T-helper 2 cell treated with Interferon-gamma antibody and Interleukin-4, amounts not matched to agents 5 μg/mL and 100 μg/mL, for 36 hours (primary cell): ENCODE data around the gene GLI3.

ENCODE experiments used
- DNase-seq: peaks from one replicate; pipeline ENCODE4 v3.0.0; 2021; ENCODE audit warnings: low spot score
- H3K27ac Mint-ChIP-seq: one replicate; pipeline ENCODE4 v1.8.0; 2021; ENCODE audit warnings: mild to moderate bottlenecking, mixed read lengths
- H3K27me3 Mint-ChIP-seq: one replicate; pipeline ENCODE4 v1.8.0; 2021; ENCODE audit warnings: low read depth, mixed read lengths
- H3K36me3 Mint-ChIP-seq: one replicate; pipeline ENCODE4 v1.8.0; 2021; ENCODE audit warnings: low read depth, mixed read lengths
- H3K4me1 Mint-ChIP-seq: one replicate; pipeline ENCODE4 v1.8.0; 2021; ENCODE audit warnings: low read depth, mixed read lengths
- H3K4me3 Mint-ChIP-seq: one replicate; pipeline ENCODE4 v1.8.0; 2022; ENCODE audit warnings: mild to moderate bottlenecking, moderate library complexity, mixed read lengths
- H3K9me3 Mint-ChIP-seq: one replicate; pipeline ENCODE4 v1.8.0; 2021; ENCODE audit warnings: mixed read lengths

Gene GLI3

DNA sequence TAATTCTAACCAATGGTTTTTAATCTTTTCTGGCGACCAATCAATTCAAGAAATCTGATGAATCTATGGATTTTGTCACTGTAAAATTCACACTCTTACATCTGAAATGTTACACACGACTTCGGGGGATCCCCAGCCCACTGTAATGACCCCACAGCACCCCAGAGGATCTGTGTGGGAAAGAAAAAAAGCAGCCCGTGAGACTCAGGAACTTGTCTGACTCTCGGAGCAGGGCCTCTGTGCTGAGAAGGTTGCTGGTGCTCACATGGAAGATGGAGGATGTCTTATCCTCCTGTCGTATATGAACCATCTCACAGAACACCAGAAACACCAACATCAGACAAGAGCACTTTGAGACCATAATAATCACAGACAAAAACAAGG lies 305.8 kb downstream of the GLI3 start:
- DNase-seq = no peak
- Mint-ChIP-seq H3K9me3 (no peaks in the 10 kb centered on the region), H3K4me3 (no peak overlapping the region), H3K27me3 (peaks cover 15% of the 10 kb centered on the region), H3K4me1 (no peaks in the 10 kb centered on the region), H3K36me3 (no peaks in the 10 kb centered on the region), H3K27ac (no peak overlapping the region)

DNA sequence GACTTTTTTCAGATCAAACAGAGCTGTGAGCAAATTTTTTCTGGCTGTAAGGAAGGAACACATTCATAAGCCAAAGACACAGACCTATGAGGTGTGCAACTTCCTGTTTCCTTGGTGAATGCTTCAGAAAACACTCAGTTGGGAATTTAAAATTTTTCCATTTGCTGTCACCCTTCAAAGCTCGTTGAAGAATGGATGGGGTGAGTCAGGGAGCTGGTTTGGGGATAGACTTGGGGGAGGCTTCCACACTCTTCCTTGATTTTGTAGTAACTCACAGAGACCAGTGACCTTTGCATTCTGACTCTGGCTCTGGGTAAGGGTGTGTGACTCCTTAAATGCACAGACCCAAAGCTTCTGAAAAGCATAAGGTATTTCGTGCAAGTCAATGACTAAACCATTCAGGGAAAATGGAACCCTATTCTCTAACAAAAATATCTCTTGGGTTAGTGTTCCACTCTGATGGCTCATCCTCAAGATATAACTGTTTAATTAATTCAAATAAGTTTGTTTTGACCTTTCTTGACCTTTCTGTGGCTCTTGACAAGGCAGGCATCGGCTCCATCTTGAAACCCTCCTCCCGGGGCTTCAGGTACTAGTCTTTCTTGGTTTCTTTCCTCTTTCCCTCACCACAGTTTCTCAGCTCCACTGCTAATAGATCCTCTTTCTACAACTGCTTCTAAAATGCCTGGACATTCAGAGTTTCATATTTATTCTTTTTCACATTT lies 306.3 kb downstream of the GLI3 start:
- no peak for DNase-seq
- no peak overlapping the region for H3K27ac Mint-ChIP-seq
- H3K9me3 Mint-ChIP-seq = no peaks in the 10 kb centered on the region
- H3K4me1 Mint-ChIP-seq = no peaks in the 10 kb centered on the region
- H3K4me3 Mint-ChIP-seq = no peak overlapping the region
- H3K27me3 Mint-ChIP-seq = peaks cover 15% of the 10 kb centered on the region
- H3K36me3 Mint-ChIP-seq = no peaks in the 10 kb centered on the region

DNA sequence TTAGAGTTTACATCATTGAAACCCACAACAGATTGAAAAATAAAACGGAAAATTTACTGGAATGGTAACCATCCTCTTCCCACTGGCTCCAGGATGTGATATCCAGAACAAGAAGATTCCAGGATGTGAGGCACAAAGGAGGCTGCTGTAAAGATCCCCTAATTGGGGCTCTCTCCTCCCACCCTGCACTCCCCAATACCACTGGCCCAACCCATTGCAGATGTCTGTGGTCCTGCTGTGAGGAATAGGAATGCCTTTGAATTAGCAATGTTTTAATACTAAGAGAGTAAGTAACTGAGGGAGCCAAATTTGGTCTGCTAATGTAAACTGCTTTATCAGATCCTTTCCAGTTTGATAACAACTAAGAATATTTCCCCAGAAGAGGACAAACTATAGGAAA lies 308.2 kb downstream of the GLI3 start:
- Mint-ChIP-seq H3K4me3 (no peak overlapping the region), H3K27me3 (peaks cover 15% of the 10 kb centered on the region), H3K36me3 (no peaks in the 10 kb centered on the region), H3K4me1 (no peaks in the 10 kb centered on the region), H3K27ac (no peak overlapping the region), H3K9me3 (no peaks in the 10 kb centered on the region)
- DNase-seq = no peak

DNA sequence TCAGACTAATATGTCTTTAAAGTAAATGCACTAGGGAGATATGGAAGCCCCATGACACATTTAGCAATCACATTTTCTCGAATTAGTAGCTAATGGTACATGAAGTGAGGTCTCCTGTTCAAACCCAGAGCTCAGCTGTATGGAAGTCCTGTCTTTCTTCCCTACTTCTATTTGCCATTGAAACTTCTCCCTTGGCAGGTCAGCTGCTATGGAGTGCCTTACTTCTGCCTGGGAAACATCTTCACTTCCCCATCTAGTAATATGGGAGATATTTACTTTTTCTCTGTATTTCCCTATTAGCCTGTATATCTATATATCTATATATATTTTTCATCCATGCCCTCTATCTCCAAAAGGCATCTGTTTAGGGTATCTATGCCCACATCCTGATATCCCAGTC lies 308.8 kb downstream of the GLI3 start:
- DNase-seq = no peak
- Mint-ChIP-seq H3K36me3 (no peaks in the 10 kb centered on the region), H3K27ac (no peak overlapping the region), H3K9me3 (no peaks in the 10 kb centered on the region), H3K4me3 (no peak overlapping the region), H3K27me3 (peaks cover 15% of the 10 kb centered on the region), H3K4me1 (no peaks in the 10 kb centered on the region)

DNA sequence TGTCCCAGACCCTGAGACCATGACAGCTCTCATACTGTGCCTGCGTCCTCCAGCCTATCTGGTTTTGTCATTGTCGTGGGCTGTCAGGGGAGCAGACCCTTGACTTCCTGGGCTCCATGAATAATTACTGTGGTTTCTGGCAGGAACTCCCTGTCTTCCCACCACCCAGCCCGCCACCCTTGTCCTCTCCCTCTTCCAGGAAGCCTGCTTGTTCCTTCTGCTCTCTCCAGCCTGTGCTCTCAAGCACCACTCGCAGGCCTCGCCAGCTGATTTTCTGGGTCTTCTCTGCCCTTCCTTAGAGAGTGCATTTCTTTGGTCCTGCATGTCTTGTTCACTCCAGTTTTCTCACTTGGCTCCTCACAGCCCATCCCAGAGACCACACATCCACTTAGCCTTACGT lies 309.6 kb downstream of the GLI3 start:
- H3K4me3 Mint-ChIP-seq = no peak overlapping the region
- H3K27ac Mint-ChIP-seq = no peak overlapping the region
- no peak for DNase-seq
- no peaks in the 10 kb centered on the region for H3K4me1 Mint-ChIP-seq
- peaks cover 17% of the 10 kb centered on the region for H3K27me3 Mint-ChIP-seq
- no peaks in the 10 kb centered on the region for H3K9me3 Mint-ChIP-seq
- no peaks in the 10 kb centered on the region for H3K36me3 Mint-ChIP-seq

DNA sequence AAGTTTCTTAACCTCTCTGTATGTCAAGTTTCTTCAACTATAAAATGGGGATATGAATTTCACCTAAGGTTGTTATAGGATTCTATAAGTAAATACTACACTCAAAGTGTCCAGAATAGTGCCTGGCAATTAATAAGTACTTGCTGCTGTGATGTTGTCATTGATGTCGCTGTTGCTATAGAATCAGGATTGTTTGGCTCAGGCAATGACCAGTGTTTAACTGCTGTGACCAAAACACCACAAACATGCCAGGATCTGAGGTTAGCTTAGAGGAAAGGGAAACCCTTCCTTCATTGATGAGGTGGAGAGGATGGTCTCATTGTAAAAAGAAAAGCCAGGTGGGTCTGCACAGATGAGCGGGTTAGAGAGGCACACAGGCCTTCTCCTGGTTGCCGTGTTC lies 311.1 kb downstream of the GLI3 start:
- no peak for DNase-seq
- Mint-ChIP-seq H3K27me3 (peaks cover 18% of the 10 kb centered on the region), H3K4me3 (no peak overlapping the region), H3K27ac (no peak overlapping the region), H3K4me1 (no peaks in the 10 kb centered on the region), H3K36me3 (no peaks in the 10 kb centered on the region), H3K9me3 (no peaks in the 10 kb centered on the region)

DNA sequence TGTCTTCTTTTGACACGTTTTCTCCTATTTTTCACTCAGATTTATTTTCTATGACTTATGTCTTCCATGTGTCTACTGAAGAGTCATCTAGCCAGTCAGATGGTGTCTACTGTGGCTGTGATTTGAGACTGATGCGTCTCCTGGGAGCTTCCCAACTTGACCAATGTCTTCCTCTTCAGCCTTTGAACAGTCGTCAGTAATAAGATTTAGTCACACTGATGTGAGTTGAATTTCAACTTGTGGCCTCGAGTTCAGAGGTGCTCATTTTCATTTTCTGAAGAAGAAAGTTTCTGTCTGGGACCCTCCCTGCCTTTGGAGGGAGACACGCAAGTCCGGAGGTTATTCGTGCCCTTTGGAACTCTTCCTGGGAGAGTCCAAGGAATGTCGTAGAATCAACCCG lies 312.2 kb downstream of the GLI3 start:
- Mint-ChIP-seq H3K27ac (no peak overlapping the region), H3K27me3 (peaks cover 18% of the 10 kb centered on the region), H3K9me3 (no peaks in the 10 kb centered on the region), H3K4me1 (no peaks in the 10 kb centered on the region), H3K36me3 (no peaks in the 10 kb centered on the region), H3K4me3 (no peak overlapping the region)
- DNase-seq = no peak

DNA sequence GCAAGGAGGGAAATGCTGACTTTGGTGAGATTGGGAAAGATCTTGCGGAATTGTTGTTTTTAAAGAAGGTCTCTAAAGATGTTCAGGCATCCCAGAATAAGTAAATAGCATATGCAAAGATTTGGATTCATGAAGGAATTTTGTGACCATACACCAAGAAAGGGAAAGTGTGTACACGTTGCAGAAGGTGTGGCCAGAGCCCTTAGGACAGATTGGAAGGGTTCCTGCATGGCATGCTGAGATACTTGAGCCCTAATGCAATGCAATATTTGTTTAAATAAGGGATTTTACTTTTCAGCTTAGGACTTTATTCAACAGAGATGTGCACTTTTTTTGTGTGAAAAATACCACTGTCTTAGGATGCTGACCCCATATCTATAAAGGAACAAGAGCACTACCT lies 314.6 kb downstream of the GLI3 start:
- no peaks in the 10 kb centered on the region for H3K36me3 Mint-ChIP-seq
- H3K4me1 Mint-ChIP-seq = no peaks in the 10 kb centered on the region
- peaks cover 22% of the 10 kb centered on the region for H3K27me3 Mint-ChIP-seq
- H3K4me3 Mint-ChIP-seq = no peak overlapping the region
- no peak overlapping the region for H3K27ac Mint-ChIP-seq
- DNase-seq = no peak
- H3K9me3 Mint-ChIP-seq = no peaks in the 10 kb centered on the region

DNA sequence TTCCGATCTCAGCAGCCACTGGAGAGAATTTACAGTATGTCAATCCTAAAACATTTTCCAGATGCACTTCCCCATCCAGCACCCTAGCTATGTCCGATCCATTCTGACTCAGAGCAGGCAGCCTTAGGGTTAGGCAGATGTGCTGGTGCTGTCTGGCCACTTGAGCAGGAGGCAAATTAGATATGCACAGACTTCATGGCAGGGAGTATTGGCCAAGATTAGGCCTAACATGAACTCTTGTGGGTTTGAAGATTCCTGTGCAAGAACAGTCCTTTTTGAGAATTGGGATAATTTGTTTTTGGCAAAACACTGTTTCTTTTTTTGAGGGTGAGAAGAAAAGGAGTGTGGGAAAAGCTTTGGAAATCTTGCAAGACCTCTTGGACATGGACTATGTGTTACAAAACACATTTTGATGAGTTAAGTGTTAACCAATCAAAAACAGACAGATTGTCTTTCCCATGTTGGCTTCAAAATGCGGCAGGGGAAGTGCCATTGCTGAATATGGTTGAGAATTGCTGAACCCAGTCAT lies 315.5 kb downstream of the GLI3 start:
- H3K4me3 Mint-ChIP-seq = no peak overlapping the region
- peaks cover 22% of the 10 kb centered on the region for H3K27me3 Mint-ChIP-seq
- no peak for DNase-seq
- H3K27ac Mint-ChIP-seq = no peak overlapping the region
- no peaks in the 10 kb centered on the region for H3K4me1 Mint-ChIP-seq
- H3K9me3 Mint-ChIP-seq = no peaks in the 10 kb centered on the region
- H3K36me3 Mint-ChIP-seq = no peaks in the 10 kb centered on the region

DNA sequence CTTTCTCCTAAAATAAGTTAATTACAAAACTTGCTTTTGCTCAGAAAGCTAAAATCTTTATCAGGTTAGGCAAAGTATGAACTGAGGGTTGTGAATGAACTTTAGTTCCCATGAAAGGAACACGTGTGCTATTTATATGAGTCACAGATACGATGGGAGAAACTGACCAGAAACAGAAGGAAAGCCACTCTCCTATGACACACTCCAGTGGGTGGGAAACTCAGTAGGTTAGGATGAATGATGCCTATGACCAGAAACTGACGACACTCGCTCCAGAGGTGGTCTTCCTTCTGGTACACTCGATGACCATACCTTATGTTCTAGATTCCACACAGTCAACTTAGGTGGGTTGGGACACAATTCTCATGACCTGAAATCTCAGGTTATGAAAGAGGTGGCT lies 318.4 kb downstream of the GLI3 start:
- Mint-ChIP-seq H3K9me3 (no peaks in the 10 kb centered on the region), H3K27me3 (peaks cover 27% of the 10 kb centered on the region), H3K4me1 (no peaks in the 10 kb centered on the region), H3K36me3 (no peaks in the 10 kb centered on the region), H3K4me3 (no peak overlapping the region), H3K27ac (no peak overlapping the region)
- DNase-seq = no peak

DNA sequence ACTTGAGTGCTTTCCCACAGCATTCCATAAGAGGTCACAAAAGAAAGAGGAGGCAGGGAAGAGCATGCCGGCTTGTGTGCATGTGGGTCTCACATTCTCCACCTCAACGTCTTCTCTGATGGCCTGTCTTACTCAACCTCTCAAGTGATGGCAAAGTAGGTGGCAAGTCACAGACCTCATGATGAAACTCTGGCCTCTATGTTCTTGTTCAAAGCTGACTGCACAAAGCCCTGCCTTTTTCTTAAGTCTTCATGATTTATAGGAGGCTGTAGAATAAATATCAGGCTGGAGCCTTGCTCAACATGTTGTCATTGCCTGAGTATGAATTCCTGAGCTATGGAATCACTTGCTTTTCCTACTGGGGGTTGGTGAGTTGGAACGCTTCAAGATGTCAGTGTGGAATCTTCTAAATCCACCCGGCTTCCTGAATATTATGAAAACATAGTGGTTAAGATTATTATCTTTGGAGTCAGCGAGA lies 320.5 kb downstream of the GLI3 start:
- no peaks in the 10 kb centered on the region for H3K4me1 Mint-ChIP-seq
- H3K27ac Mint-ChIP-seq = no peak overlapping the region
- H3K4me3 Mint-ChIP-seq = no peak overlapping the region
- H3K9me3 Mint-ChIP-seq = no peaks in the 10 kb centered on the region
- H3K27me3 Mint-ChIP-seq = peaks cover 15% of the 10 kb centered on the region
- no peaks in the 10 kb centered on the region for H3K36me3 Mint-ChIP-seq
- no peak for DNase-seq

DNA sequence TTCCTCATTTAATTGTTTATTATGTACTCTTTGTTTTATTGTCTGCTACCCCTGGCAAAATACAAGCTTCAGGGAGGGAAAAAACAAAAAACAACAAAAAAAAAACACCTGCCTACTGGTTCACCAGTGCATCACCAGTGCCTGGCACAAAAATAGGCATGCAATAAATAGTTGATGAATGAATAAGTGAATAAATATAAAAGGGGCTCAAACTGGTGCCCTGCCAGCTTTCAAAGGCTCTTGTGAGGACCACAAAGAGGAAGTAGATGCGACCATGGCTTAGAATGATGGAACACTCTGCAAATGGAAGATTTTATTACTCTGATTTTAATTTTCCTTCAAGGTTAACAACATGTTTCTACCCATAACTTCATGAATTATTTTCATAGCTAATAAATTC lies 321.1 kb downstream of the GLI3 start:
- no peak overlapping the region for H3K4me3 Mint-ChIP-seq
- H3K36me3 Mint-ChIP-seq = no peaks in the 10 kb centered on the region

DNA sequence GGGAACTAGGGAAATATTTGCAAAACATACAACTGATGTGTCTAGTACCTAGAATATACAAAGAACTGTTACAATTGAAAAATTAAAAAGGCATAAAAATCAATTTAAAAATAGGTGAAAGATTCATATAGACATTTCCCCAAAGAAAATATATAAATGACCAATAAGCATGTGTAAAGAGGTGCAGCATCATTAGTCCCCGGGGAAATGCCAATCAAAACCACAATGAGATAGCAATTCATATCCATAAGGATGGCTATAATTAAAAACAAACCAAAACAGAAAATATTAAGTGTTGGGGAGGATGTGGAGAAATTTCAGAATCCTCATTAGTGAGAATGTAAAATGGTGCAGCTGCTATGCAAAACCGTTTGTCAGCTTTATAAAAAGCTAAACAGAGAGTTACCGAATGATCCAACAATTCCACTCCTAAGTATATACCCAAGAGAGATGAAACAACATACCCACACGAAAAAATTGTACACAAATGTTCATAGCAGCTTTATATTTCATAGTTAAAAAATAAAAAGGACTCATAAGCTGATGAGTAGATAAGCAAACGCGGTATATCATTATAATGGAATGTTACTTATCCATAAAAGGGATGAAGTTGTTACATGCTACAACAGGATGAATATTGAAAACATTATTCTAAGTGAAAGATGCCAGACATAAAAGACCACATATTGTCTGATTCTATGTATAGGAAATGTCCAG lies 324.0 kb downstream of the GLI3 start:
- Mint-ChIP-seq H3K9me3 (no peaks in the 10 kb centered on the region), H3K36me3 (no peaks in the 10 kb centered on the region), H3K27ac (no peak overlapping the region), H3K4me3 (no peak overlapping the region), H3K27me3 (peaks cover 9% of the 10 kb centered on the region), H3K4me1 (no peaks in the 10 kb centered on the region)
- DNase-seq = no peak

More for the DNA sequence above, 321.1 kb downstream of the GLI3 start:
- Mint-ChIP-seq H3K9me3 (no peaks in the 10 kb centered on the region), H3K4me1 (no peaks in the 10 kb centered on the region), H3K27me3 (peaks cover 13% of the 10 kb centered on the region), H3K27ac (no peak overlapping the region)
- no peak for DNase-seq

DNA sequence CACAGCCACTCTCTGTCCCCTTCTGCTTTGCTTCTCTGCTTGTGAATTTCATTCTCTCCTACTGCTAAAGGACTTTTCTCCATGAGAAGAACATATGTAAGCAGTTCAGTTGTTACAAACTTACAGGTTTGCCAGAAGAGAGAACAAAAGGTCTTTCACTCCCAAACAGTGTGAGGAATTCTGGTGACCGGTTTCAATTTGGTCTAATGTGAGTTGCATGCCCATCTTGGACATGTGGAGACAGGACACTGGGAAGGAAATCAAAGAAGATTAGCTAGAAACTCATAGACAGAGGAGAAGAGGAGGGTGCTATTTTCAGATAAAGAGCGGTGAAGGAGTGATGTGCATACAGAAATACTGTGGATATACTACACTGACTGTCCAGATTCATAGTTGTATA lies 324.6 kb downstream of the GLI3 start:
- no peak for DNase-seq
- H3K4me3 Mint-ChIP-seq = no peak overlapping the region

More for the DNA sequence above, 324.6 kb downstream of the GLI3 start:
- H3K36me3 Mint-ChIP-seq = no peaks in the 10 kb centered on the region
- H3K4me1 Mint-ChIP-seq = no peaks in the 10 kb centered on the region
- H3K27me3 Mint-ChIP-seq = peaks cover 7% of the 10 kb centered on the region
- H3K9me3 Mint-ChIP-seq = no peaks in the 10 kb centered on the region
- no peak overlapping the region for H3K27ac Mint-ChIP-seq
